ENCODE measurements around the gene PRKAR1A. TPM values are rescaled to one million over a fixed set of nuclear protein-coding genes. Genes with fewer than 3 reads are reported as not detected.

The PRKAR1A gene
- total RNA-seq, 1 experiment from 2014 or later = 158 TPM

GRCh38 chr17:68511671-68512246 is 471 bp upstream of the PRKAR1A start (continued):
- TF ChIP-seq PRRX2 (CRISPR knock-in tag; IDR thresholded peaks at IDR 0.05) (no peak), FOXK1 (CRISPR knock-in tag; IDR thresholded peaks at IDR 0.05) (peak; percentile 38; the same call in 1 of the 2 replicates), TCF7 (CRISPR knock-in tag; IDR thresholded peaks at IDR 0.05; ENCODE audit: low read depth) (no peak), ZNF416 (CRISPR knock-in tag; IDR thresholded peaks at IDR 0.05) (no peak), ATF6 (CRISPR knock-in tag; IDR thresholded peaks at IDR 0.05) (no peak), ATF1 (CRISPR knock-in tag; IDR thresholded peaks at IDR 0.05) (no peak), NR1H2 (CRISPR knock-in tag; IDR thresholded peaks at IDR 0.05) (no peak), ZNF396 (CRISPR knock-in tag; IDR thresholded peaks at IDR 0.05; ENCODE audit: borderline replicate concordance) (no peak), OVOL2 (CRISPR knock-in tag; IDR thresholded peaks at IDR 0.05; ENCODE audit: borderline replicate concordance) (no peak), ZNF317 (CRISPR knock-in tag; IDR thresholded peaks at IDR 0.05; ENCODE audit: borderline replicate concordance, low read depth) (0 out of 2 replicates have a peak, but pooled peaks have one; percentile 13), SMAD3 (CRISPR knock-in tag; IDR thresholded peaks at IDR 0.05; ENCODE audit: borderline replicate concordance) (no peak), ZNF423 (CRISPR knock-in tag; IDR thresholded peaks at IDR 0.05) (no peak), ZSCAN18 (CRISPR knock-in tag; IDR thresholded peaks at IDR 0.05) (no peak), AR (CRISPR knock-in tag; IDR thresholded peaks at IDR 0.05) (no peak), KAT7 (CRISPR knock-in tag; IDR thresholded peaks at IDR 0.05; ENCODE audit: borderline replicate concordance) (peak; percentile 94; the same call in 1 of the 2 replicates), ATF3 (CRISPR knock-in tag; conservative IDR thresholded peaks at IDR 0.05) (no peak), ZNF121 (CRISPR knock-in tag; IDR thresholded peaks at IDR 0.05) (no peak), USF2 (CRISPR knock-in tag; IDR thresholded peaks at IDR 0.05) (peak; percentile 86), ZNF671 (CRISPR knock-in tag; IDR thresholded peaks at IDR 0.05) (no peak), NFATC4 (CRISPR knock-in tag; IDR thresholded peaks at IDR 0.05) (no peak), RELA (CRISPR knock-in tag; IDR thresholded peaks at IDR 0.05; ENCODE audit: borderline replicate concordance) (peak; percentile 90; the same call in 1 of the 2 replicates)
- TF ChIP-seq, protein P1, sequence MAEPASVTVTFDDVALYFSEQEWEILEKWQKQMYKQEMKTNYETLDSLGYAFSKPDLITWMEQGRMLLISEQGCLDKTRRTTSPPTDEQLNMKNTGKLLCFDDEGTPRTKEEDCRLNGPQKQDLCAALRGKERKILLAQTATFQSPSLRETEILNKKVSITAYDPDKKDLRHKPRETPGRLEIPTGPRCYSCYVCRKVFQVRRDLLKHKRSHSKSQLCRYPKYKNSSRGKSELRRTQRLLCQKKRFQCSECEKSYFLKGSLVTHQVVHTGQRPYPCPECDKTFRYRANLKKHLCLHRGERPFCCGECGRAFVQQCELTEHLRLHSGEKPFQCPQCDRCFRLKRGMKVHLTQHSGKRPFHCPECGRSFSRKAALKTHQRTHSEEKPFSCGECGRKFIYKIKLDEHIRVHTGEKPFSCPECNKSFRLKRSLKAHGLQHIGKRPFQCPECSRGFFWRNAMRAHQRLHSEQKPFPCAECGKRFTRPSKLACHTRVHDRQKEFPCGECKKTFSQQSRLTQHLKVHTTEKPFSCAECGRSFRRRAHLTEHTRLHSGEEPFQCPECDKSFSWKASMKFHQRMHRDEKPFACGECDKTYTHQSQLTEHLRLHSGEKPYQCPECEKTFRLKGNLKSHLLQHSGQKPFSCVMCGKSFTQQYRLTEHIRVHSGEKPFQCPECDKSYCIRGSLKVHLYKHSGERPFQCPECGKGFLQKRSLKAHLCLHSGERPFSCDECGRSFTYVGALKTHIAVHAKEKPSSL (CRISPR knock-in tag; conservative IDR thresholded peaks at IDR 0.05) = no peak
- TF ChIP-seq, protein P2, sequence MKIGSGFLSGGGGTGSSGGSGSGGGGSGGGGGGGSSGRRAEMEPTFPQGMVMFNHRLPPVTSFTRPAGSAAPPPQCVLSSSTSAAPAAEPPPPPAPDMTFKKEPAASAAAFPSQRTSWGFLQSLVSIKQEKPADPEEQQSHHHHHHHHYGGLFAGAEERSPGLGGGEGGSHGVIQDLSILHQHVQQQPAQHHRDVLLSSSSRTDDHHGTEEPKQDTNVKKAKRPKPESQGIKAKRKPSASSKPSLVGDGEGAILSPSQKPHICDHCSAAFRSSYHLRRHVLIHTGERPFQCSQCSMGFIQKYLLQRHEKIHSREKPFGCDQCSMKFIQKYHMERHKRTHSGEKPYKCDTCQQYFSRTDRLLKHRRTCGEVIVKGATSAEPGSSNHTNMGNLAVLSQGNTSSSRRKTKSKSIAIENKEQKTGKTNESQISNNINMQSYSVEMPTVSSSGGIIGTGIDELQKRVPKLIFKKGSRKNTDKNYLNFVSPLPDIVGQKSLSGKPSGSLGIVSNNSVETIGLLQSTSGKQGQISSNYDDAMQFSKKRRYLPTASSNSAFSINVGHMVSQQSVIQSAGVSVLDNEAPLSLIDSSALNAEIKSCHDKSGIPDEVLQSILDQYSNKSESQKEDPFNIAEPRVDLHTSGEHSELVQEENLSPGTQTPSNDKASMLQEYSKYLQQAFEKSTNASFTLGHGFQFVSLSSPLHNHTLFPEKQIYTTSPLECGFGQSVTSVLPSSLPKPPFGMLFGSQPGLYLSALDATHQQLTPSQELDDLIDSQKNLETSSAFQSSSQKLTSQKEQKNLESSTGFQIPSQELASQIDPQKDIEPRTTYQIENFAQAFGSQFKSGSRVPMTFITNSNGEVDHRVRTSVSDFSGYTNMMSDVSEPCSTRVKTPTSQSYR (CRISPR knock-in tag; IDR thresholded peaks at IDR 0.05) = no peak

All from WTC11 (cell line).